Gastroesophageal sphincter (tissue), 3 donors: Measurements from ENCODE around the gene STAC3.

Experiments used
- POLR2A ChIP-seq, 2 donors: fragments of 450-650 bp; IDR thresholded peaks; one replicate each; pipeline ENCODE4 v1.6.1; 2017; ENCODE audit warnings: antibody characterized with exemption in 2 of 2, mild to moderate bottlenecking in 2 of 2, moderate library complexity in 1 of 2
- TF ChIP-seq, protein P1 (sequence below), 4 experiments: fragments of 200-600 bp in 2 of 4; fragments of 450-650 bp in 2 of 4; sonication (generic) in 1 of 4; IDR thresholded peaks; one replicate each; pipeline ENCODE4 v1.5.1; 2017 to 2019; ENCODE audit warnings: antibody characterized with exemption in 4 of 4, mild to moderate bottlenecking in 2 of 4, moderate library complexity in 2 of 4

- TF ChIP-seq, protein P1, sequence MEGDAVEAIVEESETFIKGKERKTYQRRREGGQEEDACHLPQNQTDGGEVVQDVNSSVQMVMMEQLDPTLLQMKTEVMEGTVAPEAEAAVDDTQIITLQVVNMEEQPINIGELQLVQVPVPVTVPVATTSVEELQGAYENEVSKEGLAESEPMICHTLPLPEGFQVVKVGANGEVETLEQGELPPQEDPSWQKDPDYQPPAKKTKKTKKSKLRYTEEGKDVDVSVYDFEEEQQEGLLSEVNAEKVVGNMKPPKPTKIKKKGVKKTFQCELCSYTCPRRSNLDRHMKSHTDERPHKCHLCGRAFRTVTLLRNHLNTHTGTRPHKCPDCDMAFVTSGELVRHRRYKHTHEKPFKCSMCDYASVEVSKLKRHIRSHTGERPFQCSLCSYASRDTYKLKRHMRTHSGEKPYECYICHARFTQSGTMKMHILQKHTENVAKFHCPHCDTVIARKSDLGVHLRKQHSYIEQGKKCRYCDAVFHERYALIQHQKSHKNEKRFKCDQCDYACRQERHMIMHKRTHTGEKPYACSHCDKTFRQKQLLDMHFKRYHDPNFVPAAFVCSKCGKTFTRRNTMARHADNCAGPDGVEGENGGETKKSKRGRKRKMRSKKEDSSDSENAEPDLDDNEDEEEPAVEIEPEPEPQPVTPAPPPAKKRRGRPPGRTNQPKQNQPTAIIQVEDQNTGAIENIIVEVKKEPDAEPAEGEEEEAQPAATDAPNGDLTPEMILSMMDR (IDR thresholded peaks at IDR 0.05) = peak; percentile 72 to 83 (median 73)
- no peak for TF ChIP-seq POLR2A (IDR thresholded peaks at IDR 0.05)
Measured at GRCh38 chr12:57243521-57244311, 7.3 kb downstream of the STAC3 start.
